ENCODE data around the gene ASB16.

GRCh38 chr17:44178133-44178532, 7.6 kb downstream of the ASB16 start:
- TF ChIP-seq POLR2A (IDR thresholded peaks at IDR 0.05) (no peak), CTCF (IDR thresholded peaks at IDR 0.05) (no peak)
